ENCODE data around the gene GABARAPL1. TPM values are rescaled to one million over a fixed set of nuclear protein-coding genes. Genes with fewer than 3 reads are reported as not detected.
A peak's percentile ranks its signal among the peaks of the same experiment; 100 is the strongest.
"Not testable (repeated sequence)": the region's sequence is repeated elsewhere in the genome, so short reads cannot be mapped to it uniquely, and the experiment has no call there.

Gene GABARAPL1
- total RNA-seq, 3 donors from 2014 or later: 6.3 to 10.4 (median 9.3) TPM

DNA sequence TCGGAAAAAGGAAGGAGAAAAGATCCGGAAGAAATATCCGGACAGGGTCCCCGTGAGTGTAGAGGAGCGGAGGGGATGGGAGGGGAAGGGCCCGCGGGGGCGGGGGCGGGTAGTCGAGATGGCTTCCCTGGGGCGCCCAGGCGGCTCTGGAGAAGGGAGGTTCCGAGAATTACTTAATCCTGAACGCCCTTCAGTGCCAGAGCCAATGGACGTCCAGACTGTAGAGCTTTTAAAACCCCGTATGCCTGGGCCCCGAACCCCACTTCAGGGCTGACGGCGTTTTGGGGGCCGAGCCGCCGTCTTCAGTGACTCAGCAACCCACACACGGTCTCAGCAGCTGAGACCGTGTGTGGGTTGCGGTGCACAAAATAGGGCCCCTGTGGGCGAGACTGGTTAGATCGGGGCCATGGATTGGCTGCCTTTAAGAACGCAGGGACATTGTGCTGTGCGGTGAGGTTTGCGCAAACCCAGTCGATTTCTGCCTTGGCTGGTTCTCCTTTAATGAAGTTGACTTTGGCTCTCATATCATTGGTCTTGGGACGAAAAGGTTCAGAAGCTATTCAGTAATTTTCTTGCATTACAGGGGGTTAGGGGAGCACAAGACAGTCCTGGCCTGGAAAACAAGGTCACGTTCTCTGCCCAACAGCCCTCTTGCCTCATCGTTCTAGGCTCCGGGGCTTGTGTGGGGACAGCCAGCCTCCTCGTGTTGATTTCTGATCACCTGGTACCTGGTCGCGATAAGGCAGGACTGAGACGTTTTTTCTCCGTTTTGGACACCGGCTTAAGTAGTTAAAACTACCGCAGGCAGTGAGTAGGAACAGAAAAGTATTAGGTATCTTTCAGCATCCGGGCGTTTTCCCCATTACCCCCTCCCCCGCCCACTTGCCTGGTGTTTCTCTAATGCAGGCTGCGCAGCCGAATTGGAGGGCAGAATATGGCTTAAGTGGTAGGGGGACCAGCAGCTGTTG, 775 bp downstream of the GABARAPL1 start:
- peak; percentile 65 to 67 for ATAC-seq
- peaks cover 2% of the 10 kb centered on the region for H3K36me3 Mint-ChIP-seq (ENCODE audit: insufficient read depth)
- peaks cover 2% of the 10 kb centered on the region for H3K27me3 Mint-ChIP-seq (ENCODE audit: low read depth)
- peak overlapping the region; percentile 92 for H3K4me3 Mint-ChIP-seq
- no peaks in the 10 kb centered on the region for H3K9me3 Mint-ChIP-seq
- peak; percentile 72 for DNase-seq
- H3K4me1 Mint-ChIP-seq (ENCODE audit: low read depth): peaks cover 31% of the 10 kb centered on the region

GRCh38 chr12:10214136-10214894, 1.6 kb downstream of the GABARAPL1 start:
- Mint-ChIP-seq H3K4me3 (peak overlapping the region; percentile 92), H3K27me3 (ENCODE audit: low read depth) (peaks cover 2% of the 10 kb centered on the region), H3K9me3 (no peaks in the 10 kb centered on the region), H3K4me1 (ENCODE audit: low read depth) (peaks cover 31% of the 10 kb centered on the region), H3K36me3 (ENCODE audit: insufficient read depth) (peaks cover 2% of the 10 kb centered on the region)
- no peak for DNase-seq
- ATAC-seq: no peak

DNA sequence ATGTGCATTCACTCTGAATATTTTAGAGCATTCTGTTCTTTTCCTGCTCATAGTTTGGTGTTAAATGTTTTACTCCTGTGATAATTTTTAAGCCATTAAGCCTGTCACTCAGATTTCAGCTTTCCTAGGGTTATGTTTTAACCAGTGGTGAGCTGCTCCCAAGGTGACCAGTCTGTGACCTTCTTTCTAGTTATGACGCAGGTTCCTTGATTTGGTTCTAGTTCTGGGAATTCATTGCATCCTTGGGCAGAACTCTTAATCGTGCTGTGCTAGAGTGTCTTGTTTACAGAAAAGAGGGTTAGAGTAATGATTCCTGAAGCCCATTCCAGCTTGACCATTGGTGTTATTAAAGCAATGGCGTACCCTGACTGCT, 2.2 kb downstream of the GABARAPL1 start:
- H3K27me3 Mint-ChIP-seq (ENCODE audit: low read depth): peaks cover 2% of the 10 kb centered on the region
- H3K9me3 Mint-ChIP-seq: no peaks in the 10 kb centered on the region
- peaks cover 2% of the 10 kb centered on the region for H3K36me3 Mint-ChIP-seq (ENCODE audit: insufficient read depth)
- no peak for DNase-seq
- H3K4me1 Mint-ChIP-seq (ENCODE audit: low read depth): peaks cover 31% of the 10 kb centered on the region
- ATAC-seq: no peak
- peak overlapping the region; percentile 92 for H3K4me3 Mint-ChIP-seq

DNA sequence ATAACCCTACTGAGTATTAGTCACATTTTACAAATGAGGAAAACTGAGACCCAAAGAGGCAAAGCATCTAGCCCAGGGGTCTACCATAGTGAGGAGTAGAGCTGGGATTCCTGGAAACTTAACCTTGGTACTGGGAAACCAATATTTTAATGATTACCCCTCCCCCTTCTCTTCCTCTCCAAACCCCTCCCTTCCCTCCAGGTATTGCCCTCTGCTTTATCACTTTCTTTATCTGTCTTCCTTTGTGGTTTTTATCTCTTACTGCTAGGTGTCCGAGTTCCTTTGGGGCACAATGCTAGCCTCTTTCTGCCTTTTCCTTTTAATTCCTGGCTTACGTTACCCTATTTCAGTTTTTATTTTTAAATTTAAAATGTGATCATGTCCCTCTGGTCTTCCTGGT, 2.8 kb downstream of the GABARAPL1 start:
- Mint-ChIP-seq H3K4me3 (peak overlapping the region; percentile 92), H3K36me3 (ENCODE audit: insufficient read depth) (peaks cover 6% of the 10 kb centered on the region), H3K9me3 (no peaks in the 10 kb centered on the region), H3K27me3 (ENCODE audit: low read depth) (peaks cover 2% of the 10 kb centered on the region), H3K4me1 (ENCODE audit: low read depth) (peaks cover 31% of the 10 kb centered on the region)
- no peak for ATAC-seq
- DNase-seq: no peak

GRCh38 chr12:10215946-10216345, 3.3 kb downstream of the GABARAPL1 start:
- H3K4me1 Mint-ChIP-seq (ENCODE audit: low read depth): peaks cover 31% of the 10 kb centered on the region
- H3K27me3 Mint-ChIP-seq (ENCODE audit: low read depth); H3K9me3 Mint-ChIP-seq; ATAC-seq; DNase-seq: not testable (repeated sequence)
- peak overlapping the region; percentile 21 for H3K4me3 Mint-ChIP-seq
- H3K36me3 Mint-ChIP-seq (ENCODE audit: insufficient read depth): peaks cover 10% of the 10 kb centered on the region

- H3K36me3 Mint-ChIP-seq (ENCODE audit: insufficient read depth): peaks cover 27% of the 10 kb centered on the region
- no peak for DNase-seq
- no peak overlapping the region for H3K4me3 Mint-ChIP-seq
- no peak for ATAC-seq
- no peaks in the 10 kb centered on the region for H3K27me3 Mint-ChIP-seq (ENCODE audit: low read depth)
- H3K4me1 Mint-ChIP-seq (ENCODE audit: low read depth): peaks cover 23% of the 10 kb centered on the region
- H3K9me3 Mint-ChIP-seq: no peaks in the 10 kb centered on the region
Observed at GRCh38 chr12:10218021-10218420, 5.3 kb downstream of the GABARAPL1 start.

- H3K9me3 Mint-ChIP-seq: no peaks in the 10 kb centered on the region
- DNase-seq (no peak), ATAC-seq (no peak)
- no peaks in the 10 kb centered on the region for H3K27me3 Mint-ChIP-seq (ENCODE audit: low read depth)
- peaks cover 5% of the 10 kb centered on the region for H3K4me1 Mint-ChIP-seq (ENCODE audit: low read depth)
- peaks cover 43% of the 10 kb centered on the region for H3K36me3 Mint-ChIP-seq (ENCODE audit: insufficient read depth)
- no peak overlapping the region for H3K4me3 Mint-ChIP-seq
Observed at GRCh38 chr12:10220398-10221077, 7.9 kb downstream of the GABARAPL1 start.

- Mint-ChIP-seq H3K36me3 (ENCODE audit: insufficient read depth) (peaks cover 43% of the 10 kb centered on the region), H3K9me3 (no peaks in the 10 kb centered on the region)
Observed at GRCh38 chr12:10221846-10222245, 9.2 kb downstream of the GABARAPL1 start.

DNA sequence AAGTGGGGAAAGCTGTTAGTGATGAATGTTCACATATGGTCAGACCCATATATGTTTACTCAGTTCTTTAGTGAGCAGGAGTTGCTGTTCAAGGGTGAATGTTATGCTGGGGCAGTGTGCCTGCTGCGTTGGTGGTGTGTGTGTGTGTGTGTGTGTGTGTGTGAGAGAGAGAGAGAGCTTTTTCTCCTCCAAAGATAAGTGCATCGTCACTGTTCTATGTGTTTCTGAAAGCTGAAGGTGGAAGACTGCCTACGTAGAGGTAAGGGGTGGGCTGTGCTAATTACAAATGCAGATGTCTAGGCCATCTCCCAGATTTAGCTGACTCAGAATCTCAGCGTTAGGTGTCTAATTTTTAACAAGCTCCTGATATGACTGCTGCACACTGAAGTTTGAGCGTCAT, 10.5 kb downstream of the GABARAPL1 start:
- Mint-ChIP-seq H3K4me3 (no peak overlapping the region), H3K9me3 (no peaks in the 10 kb centered on the region), H3K36me3 (ENCODE audit: insufficient read depth) (peaks cover 40% of the 10 kb centered on the region), H3K4me1 (ENCODE audit: low read depth) (peaks cover 12% of the 10 kb centered on the region), H3K27me3 (ENCODE audit: low read depth) (no peaks in the 10 kb centered on the region)
- ATAC-seq (no peak), DNase-seq (no peak)

More at GRCh38 chr12:10221846-10222245, 9.2 kb downstream of the GABARAPL1 start:
- DNase-seq: no peak
- Mint-ChIP-seq H3K4me1 (ENCODE audit: low read depth) (peaks cover 3% of the 10 kb centered on the region), H3K27me3 (ENCODE audit: low read depth) (no peaks in the 10 kb centered on the region), H3K4me3 (no peak overlapping the region)
- ATAC-seq: no peak

- Mint-ChIP-seq H3K4me1 (ENCODE audit: low read depth) (peaks cover 13% of the 10 kb centered on the region), H3K36me3 (ENCODE audit: insufficient read depth) (peaks cover 37% of the 10 kb centered on the region)
- not testable (repeated sequence) for H3K27me3 Mint-ChIP-seq (ENCODE audit: low read depth); ATAC-seq; H3K9me3 Mint-ChIP-seq; H3K4me3 Mint-ChIP-seq; DNase-seq
Observed at GRCh38 chr12:10225426-10225825, 12.7 kb downstream of the GABARAPL1 start.

DNA sequence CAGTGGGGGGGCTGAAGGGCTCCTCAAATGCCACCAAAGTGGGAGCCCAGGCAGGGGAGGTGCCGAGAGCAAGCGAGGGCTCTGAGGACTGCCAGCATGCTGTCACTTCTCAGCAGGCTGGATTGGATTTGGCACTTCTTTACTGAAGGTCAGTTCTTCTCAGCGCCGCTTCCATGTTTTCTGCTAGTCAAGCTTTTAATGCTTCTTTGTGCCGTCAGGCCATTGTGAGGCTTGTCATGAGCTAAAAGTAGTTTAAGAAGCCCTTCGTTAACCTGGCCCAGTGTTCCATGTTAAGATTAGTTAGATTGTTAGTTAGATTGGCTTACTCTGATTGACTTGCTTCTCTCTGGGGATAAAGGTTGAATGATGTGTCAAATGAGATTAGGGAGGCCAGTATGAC, 13.4 kb downstream of the GABARAPL1 start:
- H3K36me3 Mint-ChIP-seq (ENCODE audit: insufficient read depth): peaks cover 33% of the 10 kb centered on the region
- H3K4me1 Mint-ChIP-seq (ENCODE audit: low read depth): peaks cover 13% of the 10 kb centered on the region
- DNase-seq (no peak), ATAC-seq (no peak)
- no peaks in the 10 kb centered on the region for H3K9me3 Mint-ChIP-seq
- no peaks in the 10 kb centered on the region for H3K27me3 Mint-ChIP-seq (ENCODE audit: low read depth)
- H3K4me3 Mint-ChIP-seq: no peak overlapping the region

DNA sequence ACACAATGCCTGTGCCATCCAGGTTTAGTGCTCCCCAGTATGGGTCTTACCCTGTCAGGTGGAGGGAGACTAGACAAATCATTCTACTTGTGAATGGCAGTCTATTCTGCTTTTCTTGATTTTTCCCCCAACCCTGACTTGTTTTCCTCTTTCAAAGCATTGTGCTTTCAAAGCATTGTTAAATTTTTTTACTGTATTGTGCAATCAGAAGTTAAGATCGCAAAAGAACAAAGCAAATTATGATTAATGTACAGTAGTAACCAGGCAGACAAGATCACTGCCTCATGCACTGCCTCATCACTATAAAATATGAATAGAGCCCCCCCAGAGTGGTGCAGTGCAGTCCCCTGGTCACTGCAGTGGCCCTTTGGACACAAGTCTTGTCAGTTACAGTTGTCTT, 14.1 kb downstream of the GABARAPL1 start:
- peaks cover 13% of the 10 kb centered on the region for H3K4me1 Mint-ChIP-seq (ENCODE audit: low read depth)
- DNase-seq (no peak), ATAC-seq (no peak)
- H3K27me3 Mint-ChIP-seq (ENCODE audit: low read depth): no peaks in the 10 kb centered on the region
- no peak overlapping the region for H3K4me3 Mint-ChIP-seq
- peaks cover 27% of the 10 kb centered on the region for H3K36me3 Mint-ChIP-seq (ENCODE audit: insufficient read depth)
- H3K9me3 Mint-ChIP-seq: no peaks in the 10 kb centered on the region

DNA sequence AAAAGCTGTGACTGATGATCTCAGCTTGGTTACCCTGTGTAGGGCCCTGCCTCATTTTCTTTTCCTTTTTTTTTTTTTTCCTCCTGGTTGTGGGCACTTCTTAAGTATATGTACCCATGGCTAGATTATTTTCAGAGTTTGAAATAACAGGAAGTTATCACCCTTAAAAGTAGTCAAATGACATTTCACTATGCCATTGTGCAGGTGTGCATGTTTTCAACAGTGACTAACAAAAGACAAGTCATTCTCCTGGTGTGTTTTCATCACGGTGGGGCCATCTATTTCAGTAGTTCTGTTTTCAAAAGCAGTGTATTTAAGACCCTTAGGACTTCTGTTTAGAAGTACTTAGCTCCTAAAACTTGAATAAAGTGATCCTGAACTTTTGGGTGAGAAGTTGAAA, 15.0 kb downstream of the GABARAPL1 start:
- H3K9me3 Mint-ChIP-seq: no peaks in the 10 kb centered on the region
- DNase-seq (no peak), ATAC-seq (peak; percentile 77 to 78)
- peaks cover 13% of the 10 kb centered on the region for H3K4me1 Mint-ChIP-seq (ENCODE audit: low read depth)
- no peaks in the 10 kb centered on the region for H3K27me3 Mint-ChIP-seq (ENCODE audit: low read depth)
- peaks cover 19% of the 10 kb centered on the region for H3K36me3 Mint-ChIP-seq (ENCODE audit: insufficient read depth)
- H3K4me3 Mint-ChIP-seq: no peak overlapping the region

- no peaks in the 10 kb centered on the region for H3K36me3 Mint-ChIP-seq (ENCODE audit: insufficient read depth)
- H3K4me1 Mint-ChIP-seq (ENCODE audit: low read depth): peaks cover 7% of the 10 kb centered on the region
- peaks cover 3% of the 10 kb centered on the region for H3K9me3 Mint-ChIP-seq
- ATAC-seq: no peak
- H3K27me3 Mint-ChIP-seq (ENCODE audit: low read depth): no peaks in the 10 kb centered on the region
- DNase-seq: no peak
- no peak overlapping the region for H3K4me3 Mint-ChIP-seq
Observed at GRCh38 chr12:10234562-10234961, 21.9 kb downstream of the GABARAPL1 start.
